ENCODE measurements around the gene LRRC4. TPM values are rescaled to one million over a fixed set of nuclear protein-coding genes. Genes with fewer than 3 reads are reported as not detected.

The LRRC4 gene
- total RNA-seq, 2 experiments from 2014 or later: not detected

DNA sequence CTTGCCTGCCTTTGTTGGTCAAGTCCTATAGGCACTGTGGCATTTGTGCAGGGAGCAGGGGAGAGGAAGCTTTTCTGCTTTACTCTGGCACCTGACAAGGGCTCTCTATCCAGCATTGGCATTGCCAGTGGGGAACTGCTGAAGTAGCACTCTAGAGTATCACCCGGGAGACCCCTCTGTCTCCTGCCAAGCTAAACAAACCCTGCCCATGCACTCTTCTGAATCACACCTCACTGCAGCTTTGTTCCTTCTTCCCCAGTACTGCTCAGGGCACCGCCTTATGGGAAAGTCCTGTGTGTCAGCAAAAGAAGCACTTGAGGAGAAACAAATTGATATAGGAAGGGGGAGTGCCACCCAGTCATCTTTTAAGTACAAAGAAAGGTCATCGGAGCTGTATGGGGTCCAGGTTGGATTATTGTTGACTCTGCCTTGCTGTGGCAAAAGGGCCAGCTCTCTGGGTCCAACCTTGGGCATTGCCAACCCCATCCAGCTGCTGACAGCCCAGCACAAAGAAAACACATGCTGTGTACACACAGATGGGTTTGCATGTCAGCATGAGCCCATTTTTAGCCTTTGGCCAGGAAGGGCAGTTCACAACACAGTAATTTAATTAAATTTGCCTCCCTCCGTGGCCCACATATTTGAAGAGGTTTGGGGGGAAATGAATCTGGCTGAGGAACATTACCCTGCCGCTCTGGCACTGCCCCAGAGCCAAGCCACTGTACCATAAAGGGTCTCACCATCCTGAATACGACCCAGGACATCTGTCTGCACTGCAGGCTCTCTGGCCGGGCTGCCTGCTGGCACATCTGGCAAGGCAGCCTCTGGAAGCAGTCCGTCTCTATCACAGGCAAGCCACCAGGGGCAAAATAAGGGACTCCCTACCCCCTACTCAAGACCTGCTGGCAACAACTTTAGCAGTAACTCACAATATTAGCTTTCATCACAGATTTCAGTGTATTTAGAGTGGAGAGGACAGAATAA lies 13.1 kb downstream of the LRRC4 start:
- Mint-ChIP-seq H3K4me1 (ENCODE audit: low read depth) (no peaks in the 10 kb centered on the region), H3K4me3 (no peak overlapping the region), H3K27me3 (no peaks in the 10 kb centered on the region), H3K27ac (no peak overlapping the region), H3K9me3 (no peaks in the 10 kb centered on the region), H3K36me3 (ENCODE audit: low read depth) (peaks cover 28% of the 10 kb centered on the region)
- TF ChIP-seq, protein P1, sequence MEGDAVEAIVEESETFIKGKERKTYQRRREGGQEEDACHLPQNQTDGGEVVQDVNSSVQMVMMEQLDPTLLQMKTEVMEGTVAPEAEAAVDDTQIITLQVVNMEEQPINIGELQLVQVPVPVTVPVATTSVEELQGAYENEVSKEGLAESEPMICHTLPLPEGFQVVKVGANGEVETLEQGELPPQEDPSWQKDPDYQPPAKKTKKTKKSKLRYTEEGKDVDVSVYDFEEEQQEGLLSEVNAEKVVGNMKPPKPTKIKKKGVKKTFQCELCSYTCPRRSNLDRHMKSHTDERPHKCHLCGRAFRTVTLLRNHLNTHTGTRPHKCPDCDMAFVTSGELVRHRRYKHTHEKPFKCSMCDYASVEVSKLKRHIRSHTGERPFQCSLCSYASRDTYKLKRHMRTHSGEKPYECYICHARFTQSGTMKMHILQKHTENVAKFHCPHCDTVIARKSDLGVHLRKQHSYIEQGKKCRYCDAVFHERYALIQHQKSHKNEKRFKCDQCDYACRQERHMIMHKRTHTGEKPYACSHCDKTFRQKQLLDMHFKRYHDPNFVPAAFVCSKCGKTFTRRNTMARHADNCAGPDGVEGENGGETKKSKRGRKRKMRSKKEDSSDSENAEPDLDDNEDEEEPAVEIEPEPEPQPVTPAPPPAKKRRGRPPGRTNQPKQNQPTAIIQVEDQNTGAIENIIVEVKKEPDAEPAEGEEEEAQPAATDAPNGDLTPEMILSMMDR (IDR thresholded peaks at IDR 0.05): no peak
- DNase-seq: no peak
- ChIA-PET CTCF (interaction anchor here (0.6 to 2.6 kb wide), 3 partner anchors 8 to 191 kb away, joined by 3 to 8 read pairs (median 6); no protein-coding TSS in a partner anchor), POLR2A (interaction anchor here (0.9 kb wide), 1 partner anchor 45 kb away, joined by 3 read pairs; no protein-coding TSS in a partner anchor)
- no peak for ATAC-seq
- intact Hi-C loops (cut with micrococcal nuclease): no loop called here

DNA sequence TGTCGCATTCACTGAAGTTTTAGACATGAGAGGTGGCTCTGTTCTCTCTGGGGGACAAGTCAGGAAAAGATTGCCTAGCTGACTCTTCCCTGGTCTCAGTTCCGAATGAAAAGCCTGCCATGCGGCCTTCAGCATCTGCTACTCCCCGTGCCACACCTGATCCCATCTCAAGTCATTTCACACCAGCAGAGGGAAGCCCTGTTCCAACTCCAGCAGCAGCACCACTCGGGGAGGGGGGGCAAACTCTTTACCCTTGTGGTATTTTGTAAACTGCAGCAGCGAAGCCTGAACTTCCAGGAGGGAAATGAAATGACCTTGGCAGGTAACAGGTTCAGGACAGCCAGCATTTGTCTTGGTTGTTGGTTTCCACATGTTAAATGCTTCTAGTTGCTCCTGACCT lies 13.8 kb downstream of the LRRC4 start:
- ChIA-PET CTCF (no interaction called here), POLR2A (no interaction called here)
- Mint-ChIP-seq H3K36me3 (ENCODE audit: low read depth) (peaks cover 29% of the 10 kb centered on the region), H3K4me1 (ENCODE audit: low read depth) (no peaks in the 10 kb centered on the region), H3K27ac (no peak overlapping the region), H3K4me3 (no peak overlapping the region), H3K27me3 (no peaks in the 10 kb centered on the region), H3K9me3 (no peaks in the 10 kb centered on the region)
- intact Hi-C loops (cut with micrococcal nuclease): no loop called here
- ATAC-seq: no peak
- TF ChIP-seq, protein P1 (IDR thresholded peaks at IDR 0.05): no peak
- no peak for DNase-seq

DNA sequence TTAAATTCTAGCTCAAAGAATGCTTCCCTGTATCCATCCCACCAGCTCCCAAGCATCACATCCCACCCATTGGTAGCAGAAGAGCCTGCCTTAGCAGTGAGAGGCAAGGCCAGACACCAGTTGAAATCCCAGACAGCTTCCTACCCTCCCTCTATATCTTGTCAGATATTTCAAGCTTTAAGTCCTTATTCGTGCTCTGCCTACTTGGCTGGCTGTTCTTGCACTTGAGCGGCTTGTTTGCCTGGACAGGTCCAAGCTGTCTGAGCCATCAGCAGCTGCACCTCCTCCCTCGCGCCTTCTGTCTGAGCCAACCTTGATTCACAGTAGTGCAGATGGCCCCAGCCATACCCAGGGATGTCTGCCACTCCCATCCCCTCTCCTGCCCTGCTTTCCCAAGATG lies 16.4 kb downstream of the LRRC4 start:
- H3K27me3 Mint-ChIP-seq: no peaks in the 10 kb centered on the region
- no peak for ATAC-seq
- no peak overlapping the region for H3K4me3 Mint-ChIP-seq
- ChIA-PET POLR2A (interaction anchor here (1.0 kb wide), 1 partner anchor 44 kb away, joined by 4 read pairs; no protein-coding TSS in a partner anchor), CTCF (no interaction called here)
- peaks cover 13% of the 10 kb centered on the region for H3K36me3 Mint-ChIP-seq (ENCODE audit: low read depth)
- TF ChIP-seq, protein P1 (IDR thresholded peaks at IDR 0.05): no peak
- no peaks in the 10 kb centered on the region for H3K4me1 Mint-ChIP-seq (ENCODE audit: low read depth)
- H3K27ac Mint-ChIP-seq: no peak overlapping the region
- no peaks in the 10 kb centered on the region for H3K9me3 Mint-ChIP-seq
- DNase-seq: no peak
- intact Hi-C loops (cut with micrococcal nuclease): no loop called here

DNA sequence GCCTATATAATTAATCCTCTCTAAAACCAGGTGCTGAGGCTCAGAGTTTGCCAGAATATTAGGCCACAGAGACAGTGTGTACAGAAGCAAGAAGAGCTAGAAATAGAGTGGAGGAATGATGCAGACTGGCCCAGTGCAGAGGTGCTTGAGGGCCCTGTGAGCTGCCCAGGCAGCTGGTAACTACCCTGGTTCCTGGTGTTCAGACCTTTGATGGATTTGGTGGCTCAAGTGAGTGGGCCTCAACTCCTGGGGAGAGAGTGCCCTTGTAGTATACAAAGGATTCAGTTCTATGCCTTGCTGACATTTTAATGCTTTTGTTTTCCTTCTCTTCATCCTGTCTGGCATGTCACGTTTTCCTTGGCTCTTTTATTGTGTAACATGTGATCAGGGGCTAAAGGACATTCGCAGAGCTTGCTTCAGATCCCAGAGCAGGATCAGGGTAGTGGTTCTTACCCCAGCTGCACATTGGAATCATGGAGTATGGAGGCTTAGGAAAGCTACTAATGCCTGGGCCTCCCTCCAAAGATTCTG lies 20.0 kb downstream of the LRRC4 start:
- Mint-ChIP-seq H3K9me3 (no peaks in the 10 kb centered on the region), H3K4me1 (ENCODE audit: low read depth) (no peaks in the 10 kb centered on the region), H3K4me3 (no peak overlapping the region), H3K27ac (no peak overlapping the region), H3K27me3 (no peaks in the 10 kb centered on the region), H3K36me3 (ENCODE audit: low read depth) (peaks cover 8% of the 10 kb centered on the region)
- TF ChIP-seq, protein P1 (IDR thresholded peaks at IDR 0.05): no peak
- no peak for DNase-seq
- ChIA-PET POLR2A (no interaction called here), CTCF (interaction anchor here (1.4 to 2.1 kb wide), 3 partner anchors 8 to 303 kb away, joined by 3 to 6 read pairs (median 5); no protein-coding TSS in a partner anchor)
- intact Hi-C loops (cut with micrococcal nuclease): no loop called here
- ATAC-seq: no peak
